ENCODE results near the gene NOTUM. TPM values are rescaled to one million over a fixed set of nuclear protein-coding genes. Genes with fewer than 3 reads are reported as not detected.

NOTUM gene
- total and polyA plus RNA-seq, 9 of the 15 experiments (the other 6 are each of a cell fraction or from before 2014, with no cell fraction given) = 0.03 to 14.0 (median 4.1) TPM

- peak; percentile 78 for FAIRE-seq
- TF ChIP-seq ATF7 (IDR thresholded peaks at IDR 0.05) = peak; percentile 92
- TF ChIP-seq ZNF395 (CRISPR knock-in tag; IDR thresholded peaks at IDR 0.05) = no peak
- TF ChIP-seq POLR3G (IDR thresholded peaks at IDR 0.05; ENCODE audit: extremely low read depth, insufficient read length, insufficient replicate concordance) = no peak
- peak; percentile 32; the same call in 1 of the 2 replicates for TF ChIP-seq ZNF263 (CRISPR knock-in tag; IDR thresholded peaks at IDR 0.05; ENCODE audit: borderline replicate concordance)
- no peak for TF ChIP-seq NCOA2 (IDR thresholded peaks at IDR 0.05; ENCODE audit: partially characterized antibody in 2 of 2)
- no peak for TF ChIP-seq GMEB1 (CRISPR knock-in tag; IDR thresholded peaks at IDR 0.05)
- TF ChIP-seq ZNF146 (CRISPR knock-in tag; IDR thresholded peaks at IDR 0.05; ENCODE audit: unreplicated experiment) = no peak
- TF ChIP-seq SAP30 (IDR thresholded peaks at IDR 0.05; ENCODE audit: borderline replicate concordance, insufficient read depth, low read depth, low read length, poor library complexity, severe bottlenecking) = peak; percentile 48
- no peak for TF ChIP-seq ZBTB33 (CRISPR knock-in tag; IDR thresholded peaks at IDR 0.05)
- no peak; the same call in 1 of the 2 replicates for TF ChIP-seq MXI1 (IDR thresholded peaks at IDR 0.05; ENCODE audit: low read depth, low read length)
- no peak for TF ChIP-seq ZNF449 (CRISPR knock-in tag; IDR thresholded peaks at IDR 0.05)
- peak; percentile 94 for TF ChIP-seq NR2C1 (IDR thresholded peaks at IDR 0.05)
- peak; percentile 94 for TF ChIP-seq NR2C1 (tag; IDR thresholded peaks at IDR 0.05)
- no peak for TF ChIP-seq TSC22D4 (tag; IDR thresholded peaks at IDR 0.05)
Measured at GRCh38 chr17:81926451-81927151, 34.4 kb downstream of the NOTUM start.

More at GRCh38 chr17:81926451-81927151, 34.4 kb downstream of the NOTUM start:
- no peaks in the 10 kb centered on the region for H3K9me3 ChIP-seq (replicated peaks; ENCODE audit: control insufficient read depth, insufficient read depth, low read depth, low read length)
- no peaks in the 10 kb centered on the region for H3K9me1 ChIP-seq (ENCODE audit: control insufficient read depth, insufficient read depth, low read length)
- ChIA-PET POLR2A (interaction anchor here (0.5 to 4.8 kb wide), 18 partner anchors 8 to 509 kb away, joined by 3 to 32 read pairs (median 3); partner anchors contain the start of genes ACTG1, ARL16, HGS and MRPL12), CTCF (ENCODE audit: low intra/inter-chr PET ratio) (interaction anchor here (0.8 kb wide), 1 partner anchor 10 kb away, joined by 3 read pairs; no protein-coding TSS in a partner anchor)
- BruUV-seq (replicated peaks) = TSS peak; percentile 32
- no peak overlapping the region for H2AFZ ChIP-seq (ENCODE audit: low read depth, low read length)
- WGBS (ENCODE audit: insufficient coverage, low coverage, missing lambda C conversion rate) = under 1% methylated on average over 27 of the region's 46 CpGs
- peaks cover 13% of the 10 kb centered on the region; the same call in 2 of the 3 replicates for H3K36me3 ChIP-seq (ENCODE audit: control insufficient read depth, insufficient read depth, low read length)
- H3K4me1 ChIP-seq (replicated peaks in 1 of 2; ENCODE audit: control insufficient read depth in 2 of 2, insufficient read depth in 2 of 2, low read length in 2 of 2) = peaks cover 41 to 95% of the 10 kb centered on the region in 2 experiments
- ATAC-seq = peak; percentile 6
- intact Hi-C loops (cut with micrococcal nuclease) = no loop called here
- peak overlapping the region; percentile 81 for H3K4me3 ChIP-seq
- peaks cover 6% of the 10 kb centered on the region; the same call in 1 of the 2 replicates for H4K20me1 ChIP-seq (replicated peaks; ENCODE audit: control insufficient read depth, insufficient read depth, low read length)
- H3K27ac ChIP-seq (ENCODE audit: extremely low read depth, low read depth, low read length) = peak overlapping the region; percentile 98
- H3K79me2 ChIP-seq (ENCODE audit: control insufficient read depth, insufficient read depth, low read length) = peaks cover 75% of the 10 kb centered on the region
- in situ Hi-C loops (cut with MboI) = no loop called here
- H3K9ac ChIP-seq (ENCODE audit: insufficient read depth in 1 of 2, low read depth in 2 of 2, low read length in 2 of 2) = peak overlapping the region; percentile 92 to 93
- H3K27me3 ChIP-seq (ENCODE audit: control insufficient read depth in 2 of 2, insufficient read depth in 2 of 2, low read length in 2 of 2) = no peaks in the 10 kb centered on the region
- H3K4me2 ChIP-seq (ENCODE audit: insufficient read depth, low read length) = peak overlapping the region; percentile 80
- peak; percentile 69 to 90 (median 76) for DNase-seq (ENCODE audit: extremely low read depth in 1 of 4, low spot score in 3 of 4)
